ENCODE results near the gene BANF2. TPM values are rescaled to one million over a fixed set of nuclear protein-coding genes. Genes with fewer than 3 reads are reported as not detected.

The BANF2 gene
- total and polyA plus RNA-seq, 2 of the 13 experiments (the other 11 are each of a cell fraction or from before 2014, with no cell fraction given), result 0.35 TPM; not detected in 1

DNA sequence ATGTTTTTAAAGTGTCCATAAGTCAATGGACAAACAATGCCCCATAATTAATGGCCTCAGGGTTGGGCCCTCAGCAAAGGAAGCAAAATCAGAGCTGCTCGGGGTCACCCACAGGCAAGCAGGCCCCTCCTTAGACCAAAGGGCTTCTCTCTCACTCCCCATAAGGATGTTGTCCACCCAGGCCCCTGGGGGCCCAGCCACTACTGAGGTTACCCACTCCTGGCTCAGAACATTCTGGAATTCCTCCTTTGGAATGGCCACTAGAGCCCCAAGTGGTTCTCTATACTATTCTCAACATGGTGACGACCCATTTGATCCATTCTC, 50.9 kb downstream of the BANF2 start (continued):
- TF ChIP-seq, protein P1, sequence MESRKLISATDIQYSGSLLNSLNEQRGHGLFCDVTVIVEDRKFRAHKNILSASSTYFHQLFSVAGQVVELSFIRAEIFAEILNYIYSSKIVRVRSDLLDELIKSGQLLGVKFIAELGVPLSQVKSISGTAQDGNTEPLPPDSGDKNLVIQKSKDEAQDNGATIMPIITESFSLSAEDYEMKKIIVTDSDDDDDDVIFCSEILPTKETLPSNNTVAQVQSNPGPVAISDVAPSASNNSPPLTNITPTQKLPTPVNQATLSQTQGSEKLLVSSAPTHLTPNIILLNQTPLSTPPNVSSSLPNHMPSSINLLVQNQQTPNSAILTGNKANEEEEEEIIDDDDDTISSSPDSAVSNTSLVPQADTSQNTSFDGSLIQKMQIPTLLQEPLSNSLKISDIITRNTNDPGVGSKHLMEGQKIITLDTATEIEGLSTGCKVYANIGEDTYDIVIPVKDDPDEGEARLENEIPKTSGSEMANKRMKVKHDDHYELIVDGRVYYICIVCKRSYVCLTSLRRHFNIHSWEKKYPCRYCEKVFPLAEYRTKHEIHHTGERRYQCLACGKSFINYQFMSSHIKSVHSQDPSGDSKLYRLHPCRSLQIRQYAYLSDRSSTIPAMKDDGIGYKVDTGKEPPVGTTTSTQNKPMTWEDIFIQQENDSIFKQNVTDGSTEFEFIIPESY (CRISPR knock-in tag; IDR thresholded peaks at IDR 0.05), result no peak
- TF ChIP-seq CREB1 (IDR thresholded peaks at IDR 0.05), result no peak
- TF ChIP-seq CREB1 (CRISPR knock-in tag; IDR thresholded peaks at IDR 0.05), result no peak
- no peak for TF ChIP-seq KLF11 (CRISPR knock-in tag; IDR thresholded peaks at IDR 0.05)
- TF ChIP-seq ZNF724P (CRISPR knock-in tag; IDR thresholded peaks at IDR 0.05; ENCODE audit: borderline replicate concordance), result no peak
- no peak for TF ChIP-seq GZF1 (CRISPR knock-in tag; IDR thresholded peaks at IDR 0.05)
- no peak for TF ChIP-seq ATF7 (IDR thresholded peaks at IDR 0.05)
- TF ChIP-seq ATF7 (CRISPR knock-in tag; IDR thresholded peaks at IDR 0.05), result no peak
- TF ChIP-seq SAP130 (CRISPR knock-in tag; IDR thresholded peaks at IDR 0.05; ENCODE audit: low read depth), result 0 out of 2 replicates have a peak, but pooled peaks have one; percentile 0
- no peak for TF ChIP-seq ZNF598 (CRISPR knock-in tag; IDR thresholded peaks at IDR 0.05; ENCODE audit: borderline replicate concordance)
- TF ChIP-seq, protein P2, sequence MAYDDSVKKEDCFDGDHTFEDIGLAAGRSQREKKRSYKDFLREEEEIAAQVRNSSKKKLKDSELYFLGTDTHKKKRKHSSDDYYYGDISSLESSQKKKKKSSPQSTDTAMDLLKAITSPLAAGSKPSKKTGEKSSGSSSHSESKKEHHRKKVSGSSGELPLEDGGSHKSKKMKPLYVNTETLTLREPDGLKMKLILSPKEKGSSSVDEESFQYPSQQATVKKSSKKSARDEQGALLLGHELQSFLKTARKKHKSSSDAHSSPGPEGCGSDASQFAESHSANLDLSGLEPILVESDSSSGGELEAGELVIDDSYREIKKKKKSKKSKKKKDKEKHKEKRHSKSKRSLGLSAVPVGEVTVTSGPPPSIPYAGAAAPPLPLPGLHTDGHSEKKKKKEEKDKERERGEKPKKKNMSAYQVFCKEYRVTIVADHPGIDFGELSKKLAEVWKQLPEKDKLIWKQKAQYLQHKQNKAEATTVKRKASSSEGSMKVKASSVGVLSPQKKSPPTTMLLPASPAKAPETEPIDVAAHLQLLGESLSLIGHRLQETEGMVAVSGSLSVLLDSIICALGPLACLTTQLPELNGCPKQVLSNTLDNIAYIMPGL (CRISPR knock-in tag; IDR thresholded peaks at IDR 0.05; ENCODE audit: borderline replicate concordance in 1 of 2, low read depth in 1 of 2), result no peak
- TF ChIP-seq ZNF256 (CRISPR knock-in tag; conservative IDR thresholded peaks at IDR 0.05), result no peak
- TF ChIP-seq ZNF564 (CRISPR knock-in tag; IDR thresholded peaks at IDR 0.05), result no peak
- no peak for TF ChIP-seq YEATS4 (CRISPR knock-in tag; IDR thresholded peaks at IDR 0.05; ENCODE audit: borderline replicate concordance)
- TF ChIP-seq ZBTB3 (CRISPR knock-in tag; IDR thresholded peaks at IDR 0.05; ENCODE audit: borderline replicate concordance, low read depth), result no peak
- TF ChIP-seq U2AF2 (IDR thresholded peaks at IDR 0.05; ENCODE audit: low read depth, low read length), result no peak
- TF ChIP-seq ASH2L (IDR thresholded peaks at IDR 0.05; ENCODE audit: insufficient read length, low read depth, low read length), result no peak
- TF ChIP-seq ZNF589 (CRISPR knock-in tag; conservative IDR thresholded peaks at IDR 0.05), result no peak
- no peak for TF ChIP-seq FOXM1 (CRISPR knock-in tag; IDR thresholded peaks at IDR 0.05)
- TF ChIP-seq KAT8 (CRISPR knock-in tag; IDR thresholded peaks at IDR 0.05), result no peak
- TF ChIP-seq ZNF878 (CRISPR knock-in tag; IDR thresholded peaks at IDR 0.05), result peak; percentile 26; the same call in 1 of the 2 replicates
- TF ChIP-seq ZMYM2 (CRISPR knock-in tag; IDR thresholded peaks at IDR 0.05), result no peak
- no peak for TF ChIP-seq GTF2F1 (IDR thresholded peaks at IDR 0.05; ENCODE audit: low read length)
- no peak for TF ChIP-seq TP53 (CRISPR knock-in tag; conservative IDR thresholded peaks at IDR 0.05)
- no peak for TF ChIP-seq ZBTB20 (CRISPR knock-in tag; IDR thresholded peaks at IDR 0.05; ENCODE audit: borderline replicate concordance, low read depth)
- no peak for TF ChIP-seq ZNF33A (CRISPR knock-in tag; IDR thresholded peaks at IDR 0.05; ENCODE audit: borderline replicate concordance)
- TF ChIP-seq MAFK (conservative IDR thresholded peaks at IDR 0.05 in 1 of 2, IDR thresholded peaks at IDR 0.05 in 1 of 2; ENCODE audit: low read length in 2 of 2), result no peak
- TF ChIP-seq ZNF839 (CRISPR knock-in tag; IDR thresholded peaks at IDR 0.05; ENCODE audit: borderline replicate concordance), result 0 out of 2 replicates have a peak, but pooled peaks have one; percentile 12
- TF ChIP-seq ZNF7 (CRISPR knock-in tag; IDR thresholded peaks at IDR 0.05), result no peak
- no peak for TF ChIP-seq ZNF678 (CRISPR knock-in tag; IDR thresholded peaks at IDR 0.05)
- no peak for TF ChIP-seq ZNF644 (CRISPR knock-in tag; IDR thresholded peaks at IDR 0.05; ENCODE audit: low read depth)
- TF ChIP-seq MTF2 (CRISPR knock-in tag; IDR thresholded peaks at IDR 0.05; ENCODE audit: borderline replicate concordance), result no peak

Measured in HepG2 (cell line).